Stimulated activated CD8-positive, alpha-beta memory T cell treated with anti-CD3 and anti-CD28 coated beads, Interleukin-7, amount 100 ng/mL, for 24 hours (primary cell): ENCODE data around the gene MTMR12.

Experiments
- DNase-seq: peaks from one replicate; pipeline ENCODE4 v3.0.0-alpha.2; 2020; ENCODE audit warnings: low read depth

Gene MTMR12

DNA sequence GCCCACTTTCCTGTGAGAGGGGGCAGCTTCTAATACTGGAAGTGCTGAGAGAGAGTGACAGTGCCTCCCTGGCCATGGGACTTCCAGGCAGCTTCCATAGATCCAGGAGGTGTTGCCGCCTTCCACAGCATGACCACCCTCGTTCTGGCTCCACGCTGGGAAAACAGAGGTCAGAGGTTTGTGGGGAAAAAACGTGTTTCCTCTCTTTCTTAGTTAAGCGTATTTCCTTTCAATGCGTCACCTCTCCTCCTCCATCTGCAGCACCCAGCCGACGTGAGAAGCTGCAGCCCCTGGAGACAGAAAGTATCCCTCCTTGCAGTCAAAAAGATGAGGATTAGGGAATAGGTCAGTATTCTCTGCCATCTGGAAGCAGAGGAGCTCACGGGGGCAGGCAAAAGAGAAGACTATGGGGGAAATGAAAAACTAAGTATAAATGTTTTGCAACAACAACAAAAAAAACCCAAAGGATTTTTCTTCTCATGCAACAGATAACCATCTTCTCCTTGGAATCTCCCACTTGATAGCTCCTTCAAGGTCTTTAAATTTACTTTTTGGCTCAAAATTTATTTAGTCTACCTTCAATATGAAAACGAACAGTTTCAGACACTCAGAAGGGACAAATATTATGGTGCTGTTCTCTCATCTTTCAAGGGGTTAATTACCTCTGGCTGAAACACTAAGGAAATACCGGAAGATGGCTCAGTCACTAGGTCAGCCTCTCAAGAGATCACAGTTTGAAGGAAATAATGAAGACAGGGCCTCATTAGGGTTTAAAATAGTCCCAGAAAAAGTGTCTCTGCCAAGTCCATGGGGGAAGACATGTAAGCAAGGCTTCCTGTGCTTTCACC is 38.0 kb downstream of the MTMR12 start:
- no peak for DNase-seq

DNA sequence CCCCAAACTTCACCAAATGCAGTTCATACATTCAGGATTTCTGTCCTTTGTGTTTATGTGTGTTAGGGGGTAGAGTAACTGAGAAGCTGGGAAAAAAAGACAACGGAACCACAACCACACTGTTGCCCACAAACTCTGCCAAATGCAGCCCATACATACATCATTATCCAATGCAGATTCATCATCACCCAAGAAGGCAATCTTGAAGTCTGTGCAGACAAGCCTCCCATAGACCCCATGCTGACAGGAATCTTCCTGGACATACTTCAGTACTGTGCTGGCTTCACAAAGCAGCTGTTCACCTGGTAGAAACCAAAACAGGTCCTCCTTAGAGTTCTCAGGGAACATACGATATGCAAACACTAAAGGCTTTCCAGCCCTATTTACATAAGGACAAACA is 38.9 kb downstream of the MTMR12 start:
- no peak for DNase-seq

DNA sequence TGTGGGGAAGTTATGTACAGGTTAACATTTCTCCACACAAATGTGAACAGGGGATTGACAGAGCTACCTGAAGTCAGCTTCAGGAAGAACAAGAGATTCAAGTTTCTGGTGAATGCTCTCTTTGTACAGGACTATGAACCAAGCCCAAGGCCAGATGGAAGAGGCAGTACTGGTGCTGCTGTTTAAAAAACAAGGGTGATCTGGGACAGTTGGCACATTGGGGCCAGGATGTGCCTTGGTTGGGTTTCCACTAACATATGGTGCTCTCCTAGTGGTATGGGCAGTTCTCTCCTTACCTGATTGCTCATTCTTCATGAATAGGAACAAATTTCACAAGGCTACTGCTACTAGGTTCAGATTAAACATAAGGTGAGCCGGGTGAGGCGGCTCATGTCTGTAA is 40.0 kb downstream of the MTMR12 start:
- no peak for DNase-seq

GRCh38 chr5:32270946-32271345 is 41.8 kb downstream of the MTMR12 start:
- no peak for DNase-seq

- no peak for DNase-seq
Observed at GRCh38 chr5:32270178-32270577, 42.6 kb downstream of the MTMR12 start.

DNA sequence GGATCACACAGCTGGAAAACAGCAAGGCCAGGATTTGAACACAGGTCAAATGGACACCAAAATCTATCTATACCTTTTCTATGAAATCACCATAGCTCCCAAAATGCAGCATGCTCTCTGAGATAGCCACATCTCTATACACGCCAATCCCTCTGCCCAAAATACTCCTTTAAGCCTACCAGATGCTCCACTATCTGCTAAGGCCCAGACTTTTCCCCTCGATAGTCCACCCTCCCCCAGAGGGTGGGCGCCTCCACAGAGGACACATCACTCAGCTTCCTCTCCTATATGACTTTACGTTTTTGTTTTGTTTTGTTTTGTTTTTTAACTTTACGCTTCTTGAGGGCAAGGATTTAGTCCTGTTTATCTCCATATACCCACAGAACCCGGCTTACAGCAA is 46.8 kb downstream of the MTMR12 start:
- DNase-seq: no peak

DNA sequence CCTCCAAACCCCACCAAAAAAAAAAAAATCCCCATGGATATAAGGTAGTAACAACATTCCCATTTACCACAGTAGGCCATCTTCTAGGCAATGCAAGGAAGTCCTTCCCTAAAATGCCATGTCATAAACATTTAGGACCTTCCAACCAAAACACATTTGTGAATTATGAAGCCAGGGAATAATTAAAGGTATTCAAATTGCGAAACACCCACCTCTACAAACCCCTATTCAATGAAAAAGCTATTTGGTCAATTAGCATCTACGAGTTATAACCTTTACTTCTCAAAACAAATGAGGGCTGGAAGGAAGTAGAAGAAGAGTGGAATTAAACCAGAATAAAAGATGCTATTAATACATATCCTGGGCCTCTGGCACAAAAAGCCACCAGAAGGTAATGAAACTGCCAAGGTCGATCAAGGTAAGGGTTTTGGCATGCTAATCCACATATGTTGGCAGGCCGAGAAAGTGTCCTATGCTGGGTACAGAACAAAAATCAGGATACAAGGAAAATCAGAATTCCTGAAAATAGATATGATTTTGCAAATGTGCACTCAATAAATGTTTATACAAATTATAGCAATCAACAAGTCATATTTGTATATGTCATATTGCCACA is 47.7 kb downstream of the MTMR12 start:
- DNase-seq: no peak

- DNase-seq: no peak
Observed at GRCh38 chr5:32263684-32264083, 49.1 kb downstream of the MTMR12 start.

DNA sequence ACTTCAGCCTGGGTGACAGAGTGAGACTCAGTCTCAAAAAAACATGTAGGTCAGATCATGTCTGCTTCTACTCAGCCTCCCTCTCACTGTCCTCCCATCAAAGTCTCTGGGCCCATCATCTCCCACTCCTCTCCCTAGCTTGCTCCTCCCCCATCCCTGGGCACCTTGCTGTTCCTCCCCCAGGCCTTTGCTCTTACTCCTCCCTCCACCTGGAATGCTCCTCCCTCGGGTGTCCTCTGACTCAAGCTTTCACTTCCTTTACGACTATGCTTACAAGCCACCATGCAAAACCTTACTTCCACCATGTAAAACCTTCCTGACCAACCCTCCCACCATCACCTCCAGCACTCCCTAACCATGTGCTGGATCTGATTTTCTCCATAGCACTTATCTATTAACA is 51.5 kb downstream of the MTMR12 start:
- DNase-seq: no peak

DNA sequence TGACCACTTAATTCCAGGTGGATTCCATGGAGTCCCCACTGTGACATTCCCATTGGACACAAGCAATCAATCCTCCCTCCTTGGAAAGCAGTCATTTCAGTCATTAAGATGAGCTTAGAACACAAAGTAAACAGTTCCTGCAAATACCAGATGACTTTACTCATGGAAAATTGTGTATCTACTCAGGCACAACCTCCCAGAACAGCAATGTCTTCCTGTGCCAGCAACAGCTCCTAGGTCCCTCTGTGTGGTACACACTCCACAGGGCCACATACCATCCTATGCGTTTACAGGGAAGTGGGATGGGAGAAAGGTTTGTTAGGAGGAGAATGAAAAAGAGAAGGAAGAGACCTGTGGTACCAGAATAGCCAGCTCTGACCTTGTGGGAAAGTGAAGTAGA is 53.7 kb downstream of the MTMR12 start:
- DNase-seq: no peak

- no peak for DNase-seq
Observed at GRCh38 chr5:32258424-32258823, 54.3 kb downstream of the MTMR12 start.

DNA sequence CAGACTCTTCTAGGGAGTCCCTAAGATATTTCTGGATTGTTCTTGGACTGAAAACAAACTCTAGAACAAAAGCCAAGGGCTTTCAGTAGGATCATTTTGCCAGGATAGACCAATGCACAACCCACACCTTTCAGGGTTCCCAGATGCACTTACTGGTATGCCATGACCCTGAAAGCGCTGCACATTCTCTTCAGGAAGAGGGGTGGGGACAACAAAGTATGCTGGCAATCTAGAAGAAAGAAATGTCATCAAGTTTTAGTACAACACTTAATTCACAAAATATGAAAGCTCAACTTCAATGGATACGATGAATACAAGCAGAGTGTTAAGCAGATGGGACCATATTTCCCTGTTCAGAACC is 57.2 kb downstream of the MTMR12 start:
- DNase-seq: no peak

GRCh38 chr5:32254881-32255539 is 57.7 kb downstream of the MTMR12 start:
- no peak for DNase-seq

- DNase-seq: no peak
Observed at GRCh38 chr5:32251871-32252458, 60.8 kb downstream of the MTMR12 start.

GRCh38 chr5:32249668-32250067 is 63.1 kb downstream of the MTMR12 start:
- DNase-seq: no peak

DNA sequence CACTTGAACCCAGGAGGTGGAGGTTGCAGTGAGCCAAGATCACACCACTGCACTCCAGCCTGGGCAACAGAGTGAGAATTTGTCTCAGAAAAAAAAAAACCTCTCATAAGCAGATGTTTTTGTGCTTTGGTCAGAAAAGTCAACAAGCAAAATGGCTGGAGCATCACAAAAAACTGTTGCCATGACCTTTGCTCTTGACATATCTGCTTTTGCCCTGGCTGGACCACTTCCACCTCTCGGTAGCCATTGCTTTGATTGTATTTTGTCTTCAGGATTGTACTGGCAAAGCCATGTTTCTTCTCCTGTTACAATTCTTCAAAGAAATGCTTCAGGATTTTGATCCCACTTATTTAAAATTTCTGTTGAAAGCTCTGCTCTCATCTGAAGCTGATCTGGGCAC is 67.0 kb downstream of the MTMR12 start:
- DNase-seq: no peak

DNA sequence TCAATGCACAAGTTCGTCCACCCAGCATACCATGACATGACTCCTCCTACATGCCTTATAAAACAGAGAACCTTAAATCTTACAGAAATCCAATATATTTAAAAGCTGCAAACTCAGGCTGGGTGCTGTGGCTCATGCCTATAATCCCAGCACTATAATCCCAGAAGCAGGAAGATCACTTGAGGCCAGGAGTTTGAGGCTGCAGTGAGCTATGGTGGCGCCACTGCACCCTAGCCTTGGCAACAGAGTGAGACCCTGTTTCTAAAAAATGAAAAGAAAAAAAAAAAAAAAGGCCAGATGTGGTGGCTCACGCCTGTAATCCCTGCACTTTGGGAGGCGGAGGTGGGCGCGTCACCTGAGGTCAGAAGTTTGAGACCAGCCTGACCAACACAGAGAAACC is 68.7 kb downstream of the MTMR12 start:
- no peak for DNase-seq

DNA sequence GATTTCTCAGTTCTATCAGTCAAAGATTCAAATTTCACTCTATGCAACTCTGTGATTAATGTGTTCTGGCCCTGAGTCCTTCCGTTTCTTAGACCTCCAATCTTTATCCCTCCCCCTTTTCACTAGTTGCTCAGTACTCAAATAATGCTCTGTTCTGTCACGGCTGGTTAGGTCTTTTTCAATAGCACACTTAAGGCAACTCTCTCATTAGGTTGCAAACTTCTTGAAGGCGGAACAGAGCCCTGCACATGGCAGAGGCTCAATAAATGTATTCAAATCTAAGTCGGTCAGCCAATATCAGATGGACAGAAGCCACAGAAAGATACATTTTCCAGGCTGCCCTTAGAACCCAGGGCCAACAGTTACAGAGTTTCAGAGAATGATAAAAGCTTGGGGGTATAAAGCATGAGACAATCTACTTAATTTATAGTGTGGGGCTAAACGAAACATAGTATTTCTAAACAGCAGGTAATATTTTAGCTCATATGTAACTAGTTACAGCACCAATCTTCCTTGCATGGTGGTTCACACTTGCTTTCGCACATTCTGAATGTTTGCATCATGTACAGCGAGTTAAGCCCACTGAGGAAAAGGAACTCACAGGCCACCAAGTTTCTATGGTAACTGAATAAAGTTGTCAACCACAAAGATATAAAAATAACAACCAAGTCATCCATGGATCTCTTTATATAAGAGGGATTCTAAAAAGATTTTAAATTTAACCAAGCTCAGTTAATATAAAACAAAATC is 71.5 kb downstream of the MTMR12 start:
- no peak for DNase-seq

GRCh38 chr5:32239385-32239784 is 73.4 kb downstream of the MTMR12 start:
- DNase-seq: no peak

DNA sequence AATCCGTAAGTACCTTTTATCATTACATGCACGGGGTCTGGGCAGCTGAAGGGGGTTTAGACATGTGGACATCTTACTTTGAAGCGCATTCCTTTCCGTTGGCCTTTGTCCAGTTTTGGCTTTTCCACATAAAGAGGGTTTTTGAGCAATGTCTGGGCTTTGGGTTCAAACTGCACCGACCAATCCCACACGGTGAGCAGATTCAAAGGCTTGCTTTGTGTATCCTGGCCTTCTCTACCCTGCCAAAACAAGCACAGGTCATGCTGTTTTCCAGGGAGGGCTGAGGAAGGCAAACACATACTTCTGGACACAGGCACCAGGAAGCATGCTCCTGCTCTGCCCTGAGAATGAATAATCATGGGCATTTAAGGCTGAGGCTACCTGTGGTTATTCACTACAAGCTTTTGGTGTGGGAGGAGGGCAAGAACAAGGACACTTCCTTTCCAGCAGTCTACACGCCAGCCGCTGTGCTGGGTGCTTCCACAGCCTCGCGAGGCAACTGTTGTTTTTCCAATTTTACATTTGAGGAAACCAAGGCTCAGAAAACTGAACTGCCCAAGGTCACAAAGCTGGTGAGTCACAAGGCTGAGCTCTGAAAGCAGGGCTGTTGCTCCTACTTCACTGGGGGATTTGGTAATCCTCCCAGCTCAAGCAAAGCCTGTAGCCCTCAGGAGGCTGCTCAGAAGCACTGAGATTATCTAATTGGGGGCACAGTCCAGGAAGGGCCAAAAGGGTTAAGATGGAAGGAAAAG is 78.9 kb downstream of the MTMR12 start:
- DNase-seq: no peak

DNA sequence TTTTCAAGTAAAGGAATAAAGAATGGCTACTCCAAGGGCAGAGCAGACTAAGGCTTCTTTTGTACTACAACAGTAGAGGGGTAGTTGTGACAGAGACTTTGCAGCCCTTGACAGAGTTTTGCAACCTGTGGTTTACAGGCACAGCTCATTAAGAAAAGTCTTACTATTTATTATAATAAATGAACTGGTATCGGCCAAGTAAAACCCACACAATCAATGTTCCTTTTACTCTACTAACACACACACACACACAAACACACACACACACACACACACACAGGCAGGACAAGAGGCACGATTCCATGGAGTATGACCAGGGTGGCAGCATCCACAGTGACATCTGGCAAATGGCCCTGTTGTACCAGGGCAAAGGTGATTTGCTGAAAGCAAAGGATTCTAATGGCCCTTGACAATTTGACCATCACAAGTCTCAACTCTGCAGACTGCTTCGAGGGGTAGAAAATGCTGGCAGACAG is 79.5 kb downstream of the MTMR12 start:
- no peak for DNase-seq
